Stimulated activated CD8-positive, alpha-beta memory T cell treated with anti-CD3 and anti-CD28 coated beads, Interleukin-7, amount 100 ng/mL, for 24 hours (primary cell): ENCODE results near the gene RBM18.

Source experiments
- DNase-seq: peaks from one replicate; pipeline ENCODE4 v3.0.0-alpha.2; 2020; ENCODE audit warnings: low read depth

The RBM18 gene

GRCh38 chr9:122264360-122265148, at the start of gene RBM18, which contains the start of gene MRRF:
Gene RBM18, minus strand, starts transcription at chr9:122264840. Its CDS starts 3,348 bp downstream, at chr9:122261492.
Gene MRRF, plus strand, starts transcription at chr9:122264882. Its CDS starts 6,010 bp downstream, at chr9:122270892.
- DNase-seq = peak; percentile 85

DNA sequence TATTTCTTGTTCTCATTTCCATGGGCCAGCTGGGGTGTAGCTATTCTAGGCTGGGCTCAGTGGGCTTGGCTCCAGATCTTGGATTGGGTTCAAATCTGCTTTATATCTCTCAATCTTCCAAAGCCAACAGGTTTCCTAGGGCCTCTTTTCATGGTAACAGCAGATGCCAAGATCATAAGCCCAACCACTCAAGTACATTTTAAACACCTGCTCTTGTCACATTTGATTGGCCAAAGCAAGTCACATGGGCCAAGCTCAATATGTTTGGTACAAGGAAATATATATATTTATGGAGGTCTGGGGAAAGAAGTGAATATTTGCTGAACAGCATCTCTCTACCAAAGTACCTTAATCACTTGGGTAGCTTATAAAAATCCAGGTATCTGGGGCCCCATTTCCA, 49.5 kb upstream of the RBM18 start:
- DNase-seq = no peak

DNA sequence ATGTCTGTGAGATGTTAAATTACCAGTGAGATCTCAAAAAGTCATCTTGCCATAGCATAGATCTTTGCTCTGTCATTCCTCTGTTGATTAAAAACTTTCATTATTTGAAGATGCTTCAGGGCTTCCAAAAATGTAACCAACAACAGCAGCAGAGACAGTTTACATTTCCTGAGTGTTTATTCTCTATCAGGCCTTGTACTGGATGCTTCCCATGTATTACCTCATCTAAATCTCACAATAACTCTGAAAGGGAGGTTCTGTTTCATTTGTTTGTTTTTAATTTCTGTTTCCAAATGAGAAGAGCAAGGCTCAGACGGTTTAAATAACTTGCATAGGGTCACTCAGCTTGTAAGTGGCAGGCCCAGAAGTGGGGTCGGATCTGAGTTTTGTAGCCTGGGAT, 45.2 kb upstream of the RBM18 start:
- DNase-seq = no peak

DNA sequence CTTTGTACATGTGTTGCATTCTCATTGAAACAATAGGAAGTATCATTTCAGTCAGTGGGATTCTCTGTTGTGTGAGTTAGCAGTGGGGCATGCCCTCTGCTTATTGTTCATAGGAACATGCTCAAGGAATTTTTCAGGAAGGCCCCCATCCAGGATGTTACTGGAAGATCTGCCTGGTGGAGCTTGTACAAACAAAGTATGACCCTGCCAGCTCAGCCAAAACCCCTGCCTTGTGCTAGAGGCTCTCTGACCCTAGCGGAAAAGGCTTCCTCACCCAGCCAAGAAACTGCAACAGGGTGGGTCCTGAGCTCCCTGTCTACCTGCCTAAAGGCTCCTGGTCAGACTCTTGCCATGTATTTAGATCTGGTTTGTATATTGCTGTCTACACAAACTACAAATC, 43.3 kb upstream of the RBM18 start:
- DNase-seq = no peak

- DNase-seq = no peak
Measured at GRCh38 chr9:122307061-122307460, 42.4 kb upstream of the RBM18 start.

GRCh38 chr9:122302237-122303093, 37.8 kb upstream of the RBM18 start:
- DNase-seq = no peak

- no peak for DNase-seq
Measured at GRCh38 chr9:122297512-122297911, 32.9 kb upstream of the RBM18 start.

DNA sequence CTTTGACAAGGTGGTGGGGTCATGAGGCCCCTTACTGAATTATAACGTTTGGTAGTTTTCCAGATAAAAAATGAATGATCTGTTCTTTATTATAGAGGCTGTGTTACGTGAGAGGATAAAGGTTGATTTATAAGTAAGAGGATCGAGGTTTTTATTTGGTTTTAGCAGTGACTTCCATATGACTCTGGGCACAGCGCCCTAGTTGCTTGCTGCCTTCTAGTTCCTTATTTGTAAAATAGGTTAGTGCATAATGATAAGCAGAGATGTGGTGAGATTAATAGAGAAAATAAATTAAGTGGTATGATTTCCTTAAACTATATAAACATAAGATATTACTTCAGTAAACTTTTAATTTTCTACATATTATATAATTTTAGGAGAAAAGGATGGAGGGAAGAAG, 29.9 kb upstream of the RBM18 start:
- no peak for DNase-seq

DNA sequence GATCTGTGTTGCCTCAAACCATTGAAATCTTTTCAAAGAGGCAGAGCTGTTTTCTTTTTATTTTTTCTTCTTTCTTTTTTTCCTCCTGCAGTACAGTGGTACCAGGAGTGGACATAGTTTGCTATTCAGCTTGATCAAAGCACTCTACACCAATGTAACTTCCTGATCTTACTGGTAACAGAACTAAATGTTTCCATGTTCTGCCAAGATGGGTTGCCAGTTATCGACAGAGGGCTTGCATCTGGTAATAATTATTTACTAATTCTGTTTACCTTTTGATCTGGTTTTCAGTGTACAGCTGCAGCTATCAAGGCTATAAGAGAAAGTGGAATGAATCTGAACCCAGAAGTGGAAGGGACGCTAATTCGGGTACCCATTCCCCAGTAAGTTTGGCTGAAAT, 26.8 kb upstream of the RBM18 start:
- DNase-seq = no peak

GRCh38 chr9:122287214-122287720, 22.6 kb upstream of the RBM18 start:
- DNase-seq = no peak

DNA sequence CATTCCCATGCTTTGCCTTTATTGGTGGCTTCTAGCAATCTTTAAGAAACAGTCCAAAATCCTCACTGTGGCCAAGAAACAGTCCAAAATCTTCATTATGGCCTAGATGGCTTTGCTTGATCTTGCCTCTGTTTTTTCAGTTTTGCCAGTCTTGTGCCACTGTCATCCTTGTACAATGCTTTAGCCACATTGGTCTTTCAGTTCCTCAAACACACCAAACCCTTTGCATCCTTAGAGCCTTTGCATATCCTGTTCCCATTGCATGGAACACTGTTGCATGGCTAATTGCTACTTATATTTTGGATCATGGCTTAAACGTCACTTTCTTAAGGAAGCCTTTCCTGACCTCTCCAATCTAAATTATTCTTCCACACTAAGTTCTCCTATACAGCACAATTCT, 22.1 kb upstream of the RBM18 start:
- no peak for DNase-seq

- DNase-seq = no peak
Measured at GRCh38 chr9:122281368-122281767, 16.7 kb upstream of the RBM18 start.

DNA sequence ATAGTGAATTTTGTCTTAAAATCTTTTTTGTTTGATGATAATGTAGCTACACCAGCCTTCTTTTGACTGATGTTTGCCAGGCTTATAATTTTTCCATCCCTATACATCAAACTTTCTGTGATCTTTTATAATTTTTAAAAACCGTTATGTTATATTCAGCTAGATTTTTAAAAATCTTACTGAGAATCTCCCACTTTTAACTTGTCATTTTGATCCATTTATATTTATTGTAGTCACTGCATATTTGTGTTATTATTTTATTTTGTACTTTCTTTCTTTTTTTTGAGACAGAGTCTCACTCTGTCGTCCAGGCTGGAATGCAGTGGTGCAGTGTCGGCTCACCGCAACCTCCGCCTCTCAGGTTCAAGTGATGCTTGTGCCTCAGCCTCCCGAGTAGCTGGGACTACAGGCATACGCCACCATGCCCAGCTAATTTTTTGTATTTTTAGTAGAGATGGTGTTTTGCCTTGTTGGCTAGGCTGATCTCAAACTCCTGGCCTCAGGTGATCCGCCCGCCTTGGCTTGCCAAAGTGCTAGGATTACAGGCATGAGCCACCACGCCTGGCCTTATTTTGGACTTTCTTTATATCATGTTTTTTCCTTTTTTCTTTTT, 12.8 kb upstream of the RBM18 start:
- no peak for DNase-seq

GRCh38 chr9:122276096-122276495, 11.5 kb upstream of the RBM18 start:
- no peak for DNase-seq

DNA sequence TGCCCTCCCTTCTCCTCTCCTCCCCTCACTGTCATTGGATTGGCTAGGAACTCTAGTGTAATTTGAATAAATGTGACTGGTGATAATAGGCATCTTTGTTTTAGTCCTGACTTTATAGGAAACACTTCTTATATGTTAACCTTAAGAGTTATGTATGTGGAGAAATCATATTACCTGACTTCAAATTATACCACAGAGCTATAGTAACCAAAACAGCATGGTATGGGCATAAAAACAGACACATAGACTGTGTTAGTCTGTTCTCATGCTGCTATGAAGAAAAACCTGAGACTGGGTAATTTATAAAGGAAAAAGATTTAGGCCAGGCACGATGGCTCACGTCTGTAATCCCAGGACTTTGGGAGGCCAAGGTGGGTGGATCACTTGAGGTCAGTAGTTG, 9.4 kb upstream of the RBM18 start:
- no peak for DNase-seq

DNA sequence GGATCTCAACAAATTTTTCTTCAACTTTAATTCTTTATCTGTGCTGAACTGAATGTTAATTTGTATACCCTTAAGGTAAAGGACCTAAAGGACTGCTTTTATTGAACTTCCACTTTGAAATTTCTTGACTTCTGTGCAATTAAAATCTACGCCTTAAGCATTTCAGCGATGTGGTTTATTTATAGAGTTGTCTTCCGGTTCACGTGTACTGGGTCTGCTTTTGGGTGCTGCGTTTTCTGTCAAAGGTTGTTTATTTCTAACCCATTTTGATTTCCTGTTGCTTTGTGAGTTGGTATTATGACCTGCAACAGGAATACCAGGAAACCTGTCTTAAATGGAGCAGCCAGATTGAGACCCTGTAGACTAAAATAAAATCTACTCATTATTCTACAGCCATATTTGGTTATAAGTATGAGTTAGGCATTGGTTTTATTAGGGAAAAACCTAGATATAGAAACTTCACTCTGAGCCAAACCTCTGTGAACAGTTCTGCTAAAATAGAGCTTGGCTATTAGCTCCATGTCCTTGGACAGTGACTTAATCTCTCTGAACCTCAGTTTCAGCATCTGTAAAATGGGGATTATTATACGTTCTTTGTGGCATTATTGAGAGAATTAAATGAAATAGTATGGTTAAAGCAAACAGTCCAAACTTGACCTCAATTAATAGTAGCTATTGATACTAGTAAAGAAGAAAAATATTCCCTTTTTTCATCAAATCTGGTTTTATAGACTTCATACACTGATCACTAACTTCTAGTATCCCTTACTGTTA, 3.6 kb upstream of the RBM18 start:
- no peak for DNase-seq

DNA sequence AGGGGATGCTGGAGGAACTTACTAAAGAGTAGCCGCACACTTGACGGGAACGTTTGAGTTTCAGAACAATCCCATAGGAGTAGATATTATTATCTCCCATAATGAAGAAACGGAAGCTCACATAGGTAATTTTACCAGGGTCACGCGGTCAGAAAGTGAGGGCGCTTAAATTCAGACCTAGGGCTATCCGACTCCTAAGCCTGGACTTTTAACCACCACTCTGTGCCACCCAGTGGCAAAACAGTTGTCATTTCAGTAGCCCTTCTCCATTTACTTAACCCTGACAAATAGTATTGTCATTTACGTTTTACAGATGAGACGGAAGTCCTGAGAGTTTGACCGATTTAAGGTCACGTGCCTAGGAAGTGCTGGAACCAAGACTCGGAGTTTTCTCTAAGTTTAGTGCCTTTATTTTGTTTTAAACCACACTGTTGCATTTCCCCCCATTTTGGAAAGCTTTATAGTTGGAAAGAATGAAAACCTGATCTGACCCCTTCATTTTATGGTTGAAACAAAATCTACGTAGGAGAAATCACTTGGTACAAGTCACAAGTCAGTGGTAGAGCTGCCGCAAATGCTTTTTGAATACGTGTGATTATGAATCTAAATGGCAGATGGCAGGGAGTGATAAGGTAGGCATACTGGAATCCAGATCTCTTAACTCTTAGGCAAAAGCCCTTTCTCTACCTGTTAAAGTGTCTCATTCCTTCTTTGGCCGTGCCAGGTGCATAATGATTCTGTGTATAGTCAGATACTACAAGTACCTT, 692 bp upstream of the RBM18 start:
- DNase-seq = no peak

DNA sequence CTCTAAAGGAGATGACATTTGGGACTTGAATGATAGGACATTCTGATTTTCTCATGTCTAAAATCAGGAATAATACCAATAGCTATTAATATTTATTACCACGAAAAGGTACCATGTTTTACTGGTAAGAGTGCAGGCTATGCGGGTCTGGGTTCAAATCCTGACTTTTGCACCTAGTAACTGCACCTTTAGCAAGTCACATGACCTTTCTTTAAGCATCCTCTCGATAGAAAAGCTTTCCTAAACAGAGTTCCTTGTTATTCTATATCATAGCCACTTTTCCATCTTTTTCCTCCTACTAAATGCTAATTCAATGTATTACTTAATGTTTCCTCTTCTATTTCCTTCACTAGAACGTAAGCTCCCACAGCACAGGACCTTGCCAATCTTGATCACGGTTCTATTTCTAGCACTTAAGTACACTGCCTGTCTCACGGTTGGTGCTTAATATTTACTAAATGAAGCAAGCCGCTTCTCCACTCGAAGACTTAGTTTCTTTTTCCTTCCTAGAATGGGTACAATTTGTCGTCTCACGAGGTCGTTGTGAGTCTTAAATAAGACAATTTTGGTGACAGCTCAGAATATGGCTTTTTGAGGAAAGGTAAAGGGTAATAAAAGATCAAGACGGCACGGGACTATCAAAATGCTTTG, 816 bp downstream of the RBM18 start:
- DNase-seq = no peak

DNA sequence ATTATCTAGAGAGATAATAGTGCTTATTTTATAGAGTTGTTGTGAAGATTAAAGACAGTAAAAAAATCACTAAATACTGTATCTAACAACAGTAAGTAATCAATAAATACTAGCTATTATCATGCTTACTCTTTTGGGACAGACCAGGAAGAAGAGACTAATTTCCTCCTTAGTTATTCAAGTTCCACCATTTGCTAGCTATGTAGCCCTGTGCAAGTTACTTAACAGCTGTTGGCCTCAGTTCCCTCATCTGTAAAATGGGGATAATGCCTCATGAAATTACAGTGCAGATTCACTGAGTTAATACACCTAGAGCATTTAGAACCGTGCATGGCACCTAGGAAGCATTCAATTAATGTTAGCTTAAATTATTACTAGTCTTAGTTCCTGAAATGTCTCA, 2.6 kb downstream of the RBM18 start:
- no peak for DNase-seq

GRCh38 chr9:122261469-122261881, 3.2 kb downstream of the RBM18 start:
- DNase-seq = no peak
